NCI-H2171 treated with DMSO at 0.1 percent for 48 hours (cell line): ENCODE measurements around the gene GATA5.

Experiments used
- DNase-seq: peaks from one replicate; lab custom pipeline; 2025; lab: John Stamatoyannopoulos, UW

GATA5 gene

GRCh38 chr20:62454904-62455636, 20.7 kb downstream of the GATA5 start:
- DNase-seq: no peak

GRCh38 chr20:62453186-62453808, 22.5 kb downstream of the GATA5 start:
- no peak for DNase-seq

GRCh38 chr20:62452475-62453095, 23.2 kb downstream of the GATA5 start:
- no peak for DNase-seq

GRCh38 chr20:62451970-62452369, 23.8 kb downstream of the GATA5 start:
- DNase-seq: no peak

GRCh38 chr20:62451156-62451767, 24.5 kb downstream of the GATA5 start:
- no peak for DNase-seq

GRCh38 chr20:62449951-62450691, 25.7 kb downstream of the GATA5 start:
- no peak for DNase-seq

- no peak for DNase-seq
These were observed 27.0 kb downstream of the GATA5 start for GRCh38 chr20:62448788-62449187.

- DNase-seq: no peak
These were observed 27.8 kb downstream of the GATA5 start for GRCh38 chr20:62448038-62448437.

GRCh38 chr20:62446888-62447869, 28.6 kb downstream of the GATA5 start:
- DNase-seq: no peak

GRCh38 chr20:62446481-62446880, 29.3 kb downstream of the GATA5 start:
- no peak for DNase-seq

GRCh38 chr20:62445553-62446340, 30.0 kb downstream of the GATA5 start:
- peak; percentile 91 for DNase-seq

- no peak for DNase-seq
These were observed 31.5 kb downstream of the GATA5 start for GRCh38 chr20:62444286-62444685.

GRCh38 chr20:62441987-62442539, 33.7 kb downstream of the GATA5 start:
- no peak for DNase-seq

- no peak for DNase-seq
These were observed 36.6 kb downstream of the GATA5 start for GRCh38 chr20:62439218-62439617.

GRCh38 chr20:62437927-62438326, 37.9 kb downstream of the GATA5 start:
- DNase-seq: peak; percentile 13

- no peak for DNase-seq
These were observed 38.3 kb downstream of the GATA5 start for GRCh38 chr20:62437496-62437895.

GRCh38 chr20:62436692-62437091, 39.1 kb downstream of the GATA5 start:
- no peak for DNase-seq

GRCh38 chr20:62433658-62434497, 41.9 kb downstream of the GATA5 start:
- DNase-seq: no peak
